IMR-90 (cell line): ENCODE results near the gene AJUBA. TPM values are rescaled to one million over a fixed set of nuclear protein-coding genes. Genes with fewer than 3 reads are reported as not detected.

ENCODE experiments used
- ATAC-seq: fragments of 200-7000 bp; cut with Tn5 transposase; 2 replicates; pipeline ENCODE4 v1.9.1; 2020; ENCODE audit warnings: low read depth, mild to moderate bottlenecking, moderate library complexity
- BruUV-seq: library from RNA; stranded (reverse); fragments of 400-500 nt; replicated peaks from 2 replicates; lab custom pipeline; 2021; lab: Mats Ljungman, UMichigan
- CTCF ChIA-PET: fragments of 300-600 bp; formaldehyde crosslinking; extraction: SDS; loops from one replicate; lab custom pipeline; 2021; ENCODE audit warnings: antibody characterized with exemption; lab: Yijun Ruan, JAX
- POLR2A ChIA-PET: fragments of 300-600 bp; sonication (Branson Sonifier 250); formaldehyde crosslinking; loops from one replicate; lab custom pipeline; 2022; ENCODE audit warnings: antibody characterized with exemption; ENCODE audit not compliant: unreplicated experiment; lab: Charles Lee
- DNase-seq: peaks from one replicate; pipeline ENCODE4 v3.0.0; 2013
- H2AFZ ChIP-seq: replicated peaks from 2 replicates; pipeline ENCODE3; 2013; ENCODE audit warnings: low read length, mild to moderate bottlenecking; ENCODE audit not compliant: poor library complexity
- H2AK5ac ChIP-seq: 2 replicates; pipeline ENCODE4 v1.6.1; 2013; ENCODE audit warnings: low read depth, low read length, inconsistent platforms
- H2AK9ac ChIP-seq: replicated peaks from 2 replicates; pipeline ENCODE3; 2013; ENCODE audit warnings: mild to moderate bottlenecking, low read depth, low read length, moderate library complexity; ENCODE audit not compliant: poor library complexity
- H2BK120ac ChIP-seq: 2 replicates; pipeline ENCODE4 v1.6.1; 2013; ENCODE audit warnings: low read depth, low read length, inconsistent platforms
- H2BK15ac ChIP-seq: 3 replicates; pipeline ENCODE4 v1.6.1; 2013; ENCODE audit warnings: low read depth, low read length, inconsistent platforms
- H2BK20ac ChIP-seq: 2 replicates; pipeline ENCODE4 v1.6.1; 2013; ENCODE audit warnings: low read depth, mild to moderate bottlenecking, inconsistent platforms, low read length, moderate library complexity
- H2BK5ac ChIP-seq: 2 replicates; pipeline ENCODE4 v1.6.1; 2013; ENCODE audit warnings: mild to moderate bottlenecking, low read depth, low read length, inconsistent platforms; ENCODE audit not compliant: poor library complexity, severe bottlenecking
- H3K14ac ChIP-seq: replicated peaks from 2 replicates; pipeline ENCODE4 v1.6.1; 2013; ENCODE audit warnings: low read depth, low read length, inconsistent platforms
- H3K18ac ChIP-seq: 2 replicates; pipeline ENCODE4 v1.6.1; 2013; ENCODE audit warnings: low read depth, low read length, control low read depth
- H3K23ac ChIP-seq: 2 replicates; pipeline ENCODE4 v1.6.1; 2013; ENCODE audit warnings: low read depth, low read length, inconsistent platforms
- H3K27ac ChIP-seq: 2 replicates; pipeline ENCODE4 v1.5.1; 2013; ENCODE audit warnings: mild to moderate bottlenecking, control low read depth, low read length; ENCODE audit not compliant: insufficient read depth
- H3K27me3 ChIP-seq: 2 replicates; pipeline ENCODE4 v1.6.1; 2013; ENCODE audit warnings: low read length; ENCODE audit not compliant: control insufficient read depth, insufficient read depth
- H3K36me3 ChIP-seq: 2 replicates; pipeline ENCODE4 v1.6.1; 2013; ENCODE audit warnings: low read length, mixed read lengths; ENCODE audit not compliant: control insufficient read depth, insufficient read depth
- H3K4ac ChIP-seq: 2 replicates; pipeline ENCODE4 v1.6.1; 2013; ENCODE audit warnings: low read depth, low read length, inconsistent platforms
- H3K4me1 ChIP-seq: 2 replicates; pipeline ENCODE4 v1.6.1; 2013; ENCODE audit warnings: low read length, mixed read lengths; ENCODE audit not compliant: control insufficient read depth, insufficient read depth
- H3K4me2 ChIP-seq: 2 replicates; pipeline ENCODE4 v1.6.1; 2013; ENCODE audit warnings: low read depth, mild to moderate bottlenecking, control low read depth, low read length, moderate library complexity
- H3K4me3 ChIP-seq: 2 replicates; pipeline ENCODE4 v1.5.1; 2013; ENCODE audit warnings: low read depth, mild to moderate bottlenecking, control low read depth, low read length, moderate library complexity; ENCODE audit not compliant: insufficient read depth
- H3K56ac ChIP-seq: 2 replicates; pipeline ENCODE4 v1.6.1; 2013; ENCODE audit warnings: low read length, inconsistent platforms; ENCODE audit not compliant: insufficient read depth; ENCODE audit errors: extremely low read depth
- H3K79me1 ChIP-seq, 2 experiments: 2 replicates each; pipeline ENCODE4 v1.6.1; 2013; ENCODE audit warnings: low read length in 2 of 2, inconsistent platforms in 1 of 2, low read depth in 1 of 2
- H3K9ac ChIP-seq: 2 replicates; pipeline ENCODE4 v1.6.1; 2013; ENCODE audit warnings: low read depth, low read length, control low read depth
- H3K9me1 ChIP-seq: 2 replicates; pipeline ENCODE4 v1.6.1; 2013; ENCODE audit warnings: low read length, inconsistent platforms; ENCODE audit not compliant: insufficient read depth
- H3K9me3 ChIP-seq: 2 replicates; pipeline ENCODE4 v1.6.1; 2013; ENCODE audit warnings: low read length; ENCODE audit not compliant: control insufficient read depth, insufficient read depth
- H4K20me1 ChIP-seq: 2 replicates; pipeline ENCODE4 v1.6.1; 2013; ENCODE audit warnings: low read length, inconsistent platforms; ENCODE audit not compliant: insufficient read depth
- H4K5ac ChIP-seq: 2 replicates; pipeline ENCODE4 v1.6.1; 2013; ENCODE audit warnings: mild to moderate bottlenecking, low read depth, low read length, control low read depth
- H4K8ac ChIP-seq, 2 experiments: 2 replicates each; pipeline ENCODE4 v1.6.1; 2013; ENCODE audit warnings: low read depth in 2 of 2, low read length in 2 of 2, control low read depth in 1 of 2, inconsistent platforms in 1 of 2
- H4K91ac ChIP-seq: 2 replicates; pipeline ENCODE4 v1.6.1; 2013; ENCODE audit warnings: low read depth, low read length, inconsistent platforms; ENCODE audit not compliant: insufficient read depth
- BHLHE40 ChIP-seq: fragments of 150-350 bp; IDR thresholded peaks from 2 replicates; pipeline ENCODE4 v1.6.1; 2016; ENCODE audit warnings: mild to moderate bottlenecking, low read depth, low read length
- CEBPB ChIP-seq: IDR thresholded peaks from 2 replicates; pipeline ENCODE4 v1.6.1; 2012; ENCODE audit warnings: low read depth, low read length, improper control_type of control experiment
- CHD1 ChIP-seq: IDR thresholded peaks from 2 replicates; pipeline ENCODE4 v1.6.1; 2012; ENCODE audit warnings: low read depth, low read length, improper control_type of control experiment
- ELK1 ChIP-seq: fragments of 150-350 bp; IDR thresholded peaks from 2 replicates; pipeline ENCODE4 v1.6.1; 2016; ENCODE audit warnings: low read depth, mild to moderate bottlenecking, low read length, moderate library complexity, borderline replicate concordance
- FOS ChIP-seq: fragments of 150-350 bp; IDR thresholded peaks from 2 replicates; pipeline ENCODE4 v1.6.1; 2016; ENCODE audit warnings: low read depth, low read length
- MAFK ChIP-seq: IDR thresholded peaks from 2 replicates; pipeline ENCODE4 v1.6.1; 2012; ENCODE audit warnings: low read depth, low read length, improper control_type of control experiment
- MAZ ChIP-seq: IDR thresholded peaks from 2 replicates; pipeline ENCODE4 v1.6.1; 2012; ENCODE audit warnings: low read depth, mild to moderate bottlenecking, low read length, improper control_type of control experiment, moderate library complexity, borderline replicate concordance
- MXI1 ChIP-seq: IDR thresholded peaks from 2 replicates; pipeline ENCODE4 v1.6.1; 2012; ENCODE audit warnings: low read depth, mild to moderate bottlenecking, low read length, moderate library complexity, borderline replicate concordance
- NFE2L2 ChIP-seq: fragments of 150-350 bp; IDR thresholded peaks from 2 replicates; pipeline ENCODE4 v1.6.1; 2016; ENCODE audit warnings: low read depth, mild to moderate bottlenecking, low read length
- POLR2A ChIP-seq: IDR thresholded peaks from 2 replicates; pipeline ENCODE4 v1.6.1; 2012; ENCODE audit warnings: mild to moderate bottlenecking, low read depth, low read length
- RAD21 ChIP-seq: IDR thresholded peaks from 2 replicates; pipeline ENCODE4 v1.6.1; 2012; ENCODE audit warnings: low read length, improper control_type of control experiment
- RCOR1 ChIP-seq: IDR thresholded peaks from 2 replicates; pipeline ENCODE4 v1.6.1; 2012; ENCODE audit warnings: mild to moderate bottlenecking, low read length, improper control_type of control experiment; ENCODE audit not compliant: insufficient replicate concordance
- RFX5 ChIP-seq: IDR thresholded peaks from 2 replicates; pipeline ENCODE4 v1.8.0; 2012; ENCODE audit warnings: low read depth, mild to moderate bottlenecking, low read length, moderate library complexity
- SMC3 ChIP-seq: fragments of 150-350 bp; IDR thresholded peaks from 2 replicates; pipeline ENCODE4 v1.6.1; 2016; ENCODE audit warnings: low read depth, mild to moderate bottlenecking, antibody characterized with exemption, low read length, moderate library complexity
- USF2 ChIP-seq: fragments of 150-350 bp; IDR thresholded peaks from 2 replicates; pipeline ENCODE4 v1.6.1; 2017; ENCODE audit warnings: mild to moderate bottlenecking, antibody characterized with exemption, low read length, low read depth
- WGBS, 2 experiments: methylation state at CpG; one replicate each; pipeline versions ENCODE4 v1.1.5 to v1.1.7; 2013; ENCODE audit warnings: missing lambda C conversion rate in 2 of 2; ENCODE audit not compliant: insufficient read length in 1 of 2; ENCODE audit errors: extremely low coverage in 2 of 2; 5-methylcytosine and 5-hydroxymethylcytosine counted together
- dilution Hi-C: fragments of 300-500 bp; cut with HindIII; formaldehyde crosslinking; loops from one replicate; pipeline ENCODE4 v1.14.3; 2018; ENCODE audit warnings: low sequenced_read_pairs; ENCODE audit not compliant: unreplicated experiment
- in situ Hi-C: fragments of 300-500 bp; cut with MboI; formaldehyde crosslinking; loops from 3 replicates; pipeline ENCODE4 v1.14.3; 2019; ENCODE audit warnings: low sequenced_read_pairs, inconsistent platforms, mixed read lengths
- intact Hi-C: fragments of 100-400 bp; cut with micrococcal nuclease; formaldehyde crosslinking; loops from 2 replicates; pipeline ENCODE4 v1.10.0; 2022
- polyA plus RNA-seq, 3 experiments: library from polyadenylated mRNA; depleted of rRNA; stranded (reverse); fragments of >200 nt; gene quantifications; 2 replicates each; pipeline ENCODE4 v1.2.3, GENCODE V29; 2012; ENCODE audit warnings: low replicate concordance in 1 of 3
- total RNA-seq: library from RNA; depleted of rRNA; stranded (reverse); fragments of >200 nt; gene quantifications from 2 replicates; pipeline ENCODE4 v1.2.3, GENCODE V29; 2012
- TF ChIP-seq, protein P1 (sequence below): conservative IDR thresholded peaks from 2 replicates; pipeline ENCODE4 v1.5.1; 2012; ENCODE audit warnings: mild to moderate bottlenecking, low read depth, low read length, improper control_type of control experiment

The AJUBA gene
- total and polyA plus RNA-seq, 2 of the 4 experiments (the other 2 are of a cell fraction): 46.4 to 67.6 TPM

GRCh38 chr14:23008831-23009230 lies 26.5 kb upstream of the AJUBA start:
- no peaks in the 10 kb centered on the region for H3K9me3 ChIP-seq
- H3K36me3 ChIP-seq: no peaks in the 10 kb centered on the region
- H2BK15ac ChIP-seq: no peak overlapping the region
- ATAC-seq (no peak), DNase-seq (no peak)
- H4K91ac ChIP-seq: no peak overlapping the region
- H4K8ac ChIP-seq: peak overlapping the region in 1 of 2 experiments; percentile 11; a peak in 1 of 4 replicates
- ChIA-PET CTCF (interaction anchor here (0.6 to 3.2 kb wide), 6 partner anchors 12 to 100 kb away, joined by 3 to 14 read pairs (median 4); no protein-coding TSS in a partner anchor), POLR2A (no interaction called here)
- intact Hi-C loops: no loop called here
- dilution Hi-C loops: no loop called here
- H2AFZ ChIP-seq: no peak overlapping the region
- H4K20me1 ChIP-seq: no peaks in the 10 kb centered on the region
- peaks cover 2% of the 10 kb centered on the region; the same call in 1 of the 2 replicates for H3K4me1 ChIP-seq
- no TSS peak for BruUV-seq
- H3K56ac ChIP-seq: no peak overlapping the region
- H3K14ac ChIP-seq: 0 out of 2 replicates have a peak overlapping the region, but pooled peaks have one; percentile 7
- H3K27me3 ChIP-seq: no peaks in the 10 kb centered on the region
- H3K4ac ChIP-seq: no peak overlapping the region
- H3K18ac ChIP-seq: no peak overlapping the region
- peak overlapping the region; percentile 23; the same call in 1 of the 2 replicates for H4K5ac ChIP-seq
- H2BK20ac ChIP-seq: no peak overlapping the region
- H3K23ac ChIP-seq: no peak overlapping the region
- no peak overlapping the region for H2AK5ac ChIP-seq
- H3K9ac ChIP-seq: no peak overlapping the region
- TF ChIP-seq MAZ: no peak
- TF ChIP-seq BHLHE40: no peak
- TF ChIP-seq USF2: no peak
- no peak for TF ChIP-seq FOS
- no peak for TF ChIP-seq MXI1
- no peak for TF ChIP-seq POLR2A
- TF ChIP-seq RAD21: no peak
- no peak for TF ChIP-seq SMC3
- TF ChIP-seq RFX5: no peak
- TF ChIP-seq NFE2L2: no peak
- no peak for TF ChIP-seq CEBPB
- no peak for TF ChIP-seq MAFK
- TF ChIP-seq, protein P1, sequence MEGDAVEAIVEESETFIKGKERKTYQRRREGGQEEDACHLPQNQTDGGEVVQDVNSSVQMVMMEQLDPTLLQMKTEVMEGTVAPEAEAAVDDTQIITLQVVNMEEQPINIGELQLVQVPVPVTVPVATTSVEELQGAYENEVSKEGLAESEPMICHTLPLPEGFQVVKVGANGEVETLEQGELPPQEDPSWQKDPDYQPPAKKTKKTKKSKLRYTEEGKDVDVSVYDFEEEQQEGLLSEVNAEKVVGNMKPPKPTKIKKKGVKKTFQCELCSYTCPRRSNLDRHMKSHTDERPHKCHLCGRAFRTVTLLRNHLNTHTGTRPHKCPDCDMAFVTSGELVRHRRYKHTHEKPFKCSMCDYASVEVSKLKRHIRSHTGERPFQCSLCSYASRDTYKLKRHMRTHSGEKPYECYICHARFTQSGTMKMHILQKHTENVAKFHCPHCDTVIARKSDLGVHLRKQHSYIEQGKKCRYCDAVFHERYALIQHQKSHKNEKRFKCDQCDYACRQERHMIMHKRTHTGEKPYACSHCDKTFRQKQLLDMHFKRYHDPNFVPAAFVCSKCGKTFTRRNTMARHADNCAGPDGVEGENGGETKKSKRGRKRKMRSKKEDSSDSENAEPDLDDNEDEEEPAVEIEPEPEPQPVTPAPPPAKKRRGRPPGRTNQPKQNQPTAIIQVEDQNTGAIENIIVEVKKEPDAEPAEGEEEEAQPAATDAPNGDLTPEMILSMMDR: no peak
- TF ChIP-seq RCOR1: no peak
- TF ChIP-seq ELK1: no peak
- TF ChIP-seq CHD1: no peak
- no peak overlapping the region for H2AK9ac ChIP-seq
- in situ Hi-C loops: no loop called here
- H2BK5ac ChIP-seq: no peak overlapping the region
- H2BK120ac ChIP-seq: no peak overlapping the region
- H3K4me2 ChIP-seq: no peak overlapping the region; the same call in 1 of the 2 replicates
- H3K9me1 ChIP-seq: peaks cover 3% of the 10 kb centered on the region; the same call in 1 of the 2 replicates
- no peak overlapping the region for H3K27ac ChIP-seq
- 14% methylated on average over 2 of the region's 3 CpGs; no CpG with 5 or more reads in 1 of the 2 experiments for WGBS, 2 experiments
- H3K79me1 ChIP-seq: peaks cover 0 to 12% of the 10 kb centered on the region in 2 experiments; a peak in 3 of 4 replicates
- no peak overlapping the region for H3K4me3 ChIP-seq
